ENCODE data around the gene STIM1. TPM values are rescaled to one million over a fixed set of nuclear protein-coding genes. Genes with fewer than 3 reads are reported as not detected.

Gene STIM1
- total RNA-seq, 1 experiment from 2014 or later: 93.6 TPM

- no peak overlapping the region for H3K4me3 ChIP-seq (ENCODE audit: low read depth in 2 of 2, low read length in 2 of 2)
- peaks cover 4% of the 10 kb centered on the region for H3K4me1 ChIP-seq (ENCODE audit: control insufficient read depth, insufficient read depth, low read length)
- in situ Hi-C loops (cut with HindIII; ENCODE audit: low pct_unique_long_range_greater_than_20kb, low sequenced_read_pairs) (no loop called here), intact Hi-C loops (cut with micrococcal nuclease; ENCODE audit: unreplicated experiment) (no loop called here)
- H3K9me3 ChIP-seq (ENCODE audit: control insufficient read depth, insufficient read depth, low read depth, low read length): no peaks in the 10 kb centered on the region
- BruUV-seq (replicated peaks): no TSS peak
- no peaks in the 10 kb centered on the region; the same call in 1 of the 2 replicates for H3K27me3 ChIP-seq (ENCODE audit: control insufficient read depth, insufficient read depth, low read length)
- POLR2A ChIA-PET: no interaction called here
- no peak for DNase-seq (ENCODE audit: low read depth, low spot score)
- no peak overlapping the region for H3K27ac ChIP-seq (ENCODE audit: low read length)
- CTCF ChIA-PET: no interaction called here
- no peak for ATAC-seq
- no peaks in the 10 kb centered on the region for H3K36me3 ChIP-seq (ENCODE audit: control insufficient read depth, insufficient read depth, low read length)
- TF ChIP-seq CTCF (IDR thresholded peaks at IDR 0.05) (no peak), POLR2AphosphoS5 (IDR thresholded peaks at IDR 0.05; ENCODE audit: low read depth, low read length) (no peak), REST (IDR thresholded peaks at IDR 0.05; ENCODE audit: insufficient read depth in 1 of 2, low read depth in 2 of 2, low read length in 1 of 2) (no peak), SIN3A (IDR thresholded peaks at IDR 0.05; ENCODE audit: borderline replicate concordance, insufficient read depth, low read depth, low read length) (no peak), TCF7L2 (IDR thresholded peaks at IDR 0.05; ENCODE audit: low read depth, low read length) (no peak)
These were observed 10.2 kb upstream of the STIM1 start for GRCh38 chr11:3845246-3845645.

GRCh38 chr11:3845670-3846069, 9.8 kb upstream of the STIM1 start:
- no peak overlapping the region for H3K4me3 ChIP-seq (ENCODE audit: low read depth in 2 of 2, low read length in 2 of 2)
- H3K36me3 ChIP-seq (ENCODE audit: control insufficient read depth, insufficient read depth, low read length): no peaks in the 10 kb centered on the region
- peaks cover 4% of the 10 kb centered on the region for H3K4me1 ChIP-seq (ENCODE audit: control insufficient read depth, insufficient read depth, low read length)
- ATAC-seq (no peak), DNase-seq (ENCODE audit: low read depth, low spot score) (no peak)
- ChIA-PET CTCF (no interaction called here), POLR2A (no interaction called here)
- intact Hi-C loops (cut with micrococcal nuclease; ENCODE audit: unreplicated experiment) (no loop called here), in situ Hi-C loops (cut with HindIII; ENCODE audit: low pct_unique_long_range_greater_than_20kb, low sequenced_read_pairs) (no loop called here)
- no TSS peak for BruUV-seq (replicated peaks)
- H3K27me3 ChIP-seq (ENCODE audit: control insufficient read depth, insufficient read depth, low read length): no peaks in the 10 kb centered on the region; the same call in 1 of the 2 replicates
- H3K27ac ChIP-seq (ENCODE audit: low read length): no peak overlapping the region
- TF ChIP-seq CTCF (IDR thresholded peaks at IDR 0.05): no peak
- no peak for TF ChIP-seq REST (IDR thresholded peaks at IDR 0.05; ENCODE audit: insufficient read depth in 1 of 2, low read depth in 2 of 2, low read length in 1 of 2)
- TF ChIP-seq SIN3A (IDR thresholded peaks at IDR 0.05; ENCODE audit: borderline replicate concordance, insufficient read depth, low read depth, low read length): no peak
- no peak for TF ChIP-seq TCF7L2 (IDR thresholded peaks at IDR 0.05; ENCODE audit: low read depth, low read length)
- TF ChIP-seq POLR2AphosphoS5 (IDR thresholded peaks at IDR 0.05; ENCODE audit: low read depth, low read length): no peak
- no peaks in the 10 kb centered on the region for H3K9me3 ChIP-seq (ENCODE audit: control insufficient read depth, insufficient read depth, low read depth, low read length)

All from Panc1 (cell line).